ENCODE data around the gene NUP155.
A peak's percentile ranks its signal among the peaks of the same experiment; 100 is the strongest.
"Not testable (repeated sequence)": the region's sequence is repeated elsewhere in the genome, so short reads cannot be mapped to it uniquely, and the experiment has no call there.

Gene NUP155

GRCh38 chr5:37370864-37371726 lies at the start of gene NUP155:
TSS of gene NUP155 (minus strand) at chr5:37371106. CDS start at chr5:37370977, 129 bp downstream.
- H3K36me3 ChIP-seq (ENCODE audit: control insufficient read depth, insufficient read depth, low read length): no peaks in the 10 kb centered on the region
- TF ChIP-seq CTCF (IDR thresholded peaks at IDR 0.05): no peak
- peaks cover 5% of the 10 kb centered on the region for H3K4me1 ChIP-seq
- peaks cover 35% of the 10 kb centered on the region for H3K79me2 ChIP-seq
- H2AFZ ChIP-seq: peak within 1 kb of the TSS; percentile 85
- no peak within 1 kb of the TSS for H3K9ac ChIP-seq
- H3K27me3 ChIP-seq (ENCODE audit: control insufficient read depth, insufficient read depth, low read length): no peaks in the 10 kb centered on the region
- no peaks in the 10 kb centered on the region for H3K9me3 ChIP-seq (ENCODE audit: control insufficient read depth, low read length)
- H3K27ac ChIP-seq: peak within 1 kb of the TSS; percentile 66
- peak within 1 kb of the TSS; percentile 89 for H3K4me2 ChIP-seq (ENCODE audit: low read length)
- peak within 1 kb of the TSS; percentile 72 for H3K4me3 ChIP-seq (ENCODE audit: low read depth, low read length)

GRCh38 chr5:37417347-37417746 lies 46.4 kb upstream of the NUP155 start:
- H3K79me2 ChIP-seq: no peaks in the 10 kb centered on the region
- no peak overlapping the region for H3K4me2 ChIP-seq (ENCODE audit: low read length)
- no peaks in the 10 kb centered on the region for H3K9me3 ChIP-seq (ENCODE audit: control insufficient read depth, low read length)
- no peak for TF ChIP-seq CTCF (IDR thresholded peaks at IDR 0.05)
- no peak overlapping the region for H2AFZ ChIP-seq
- no peaks in the 10 kb centered on the region for H3K36me3 ChIP-seq (ENCODE audit: control insufficient read depth, insufficient read depth, low read length)
- H3K4me3 ChIP-seq (ENCODE audit: low read depth, low read length): no peak overlapping the region
- no peaks in the 10 kb centered on the region for H3K27me3 ChIP-seq (ENCODE audit: control insufficient read depth, insufficient read depth, low read length)
- no peak overlapping the region for H3K27ac ChIP-seq
- no peak overlapping the region for H3K9ac ChIP-seq
- H3K4me1 ChIP-seq: no peaks in the 10 kb centered on the region

GRCh38 chr5:37415456-37415855 lies 44.5 kb upstream of the NUP155 start:
- not testable (repeated sequence) for H3K36me3 ChIP-seq (ENCODE audit: control insufficient read depth, insufficient read depth, low read length); H3K27ac ChIP-seq; H3K9ac ChIP-seq; H3K4me1 ChIP-seq; H3K4me3 ChIP-seq (ENCODE audit: low read depth, low read length); H3K9me3 ChIP-seq (ENCODE audit: control insufficient read depth, low read length); H2AFZ ChIP-seq; H3K4me2 ChIP-seq (ENCODE audit: low read length); H3K79me2 ChIP-seq; H3K27me3 ChIP-seq (ENCODE audit: control insufficient read depth, insufficient read depth, low read length)

GRCh38 chr5:37412515-37412914 lies 41.6 kb upstream of the NUP155 start:
- Histone ChIP-seq H3K79me2 (no peaks in the 10 kb centered on the region), H3K4me3 (ENCODE audit: low read depth, low read length) (no peak overlapping the region), H3K27me3 (ENCODE audit: control insufficient read depth, insufficient read depth, low read length) (no peaks in the 10 kb centered on the region), H3K9me3 (ENCODE audit: control insufficient read depth, low read length) (no peaks in the 10 kb centered on the region), H3K9ac (no peak overlapping the region), H3K4me1 (no peaks in the 10 kb centered on the region), H3K4me2 (ENCODE audit: low read length) (no peak overlapping the region), H3K36me3 (ENCODE audit: control insufficient read depth, insufficient read depth, low read length) (no peaks in the 10 kb centered on the region), H2AFZ (no peak overlapping the region), H3K27ac (no peak overlapping the region)
- TF ChIP-seq CTCF (IDR thresholded peaks at IDR 0.05): no peak

GRCh38 chr5:37400501-37400900 lies 29.6 kb upstream of the NUP155 start:
- no peaks in the 10 kb centered on the region for H3K27me3 ChIP-seq (ENCODE audit: control insufficient read depth, insufficient read depth, low read length)
- no peak overlapping the region for H3K9ac ChIP-seq
- no peak overlapping the region for H2AFZ ChIP-seq
- H3K36me3 ChIP-seq (ENCODE audit: control insufficient read depth, insufficient read depth, low read length): no peaks in the 10 kb centered on the region
- no peaks in the 10 kb centered on the region for H3K9me3 ChIP-seq (ENCODE audit: control insufficient read depth, low read length)
- no peak overlapping the region for H3K4me3 ChIP-seq (ENCODE audit: low read depth, low read length)
- TF ChIP-seq CTCF (IDR thresholded peaks at IDR 0.05): no peak
- H3K27ac ChIP-seq: no peak overlapping the region
- H3K4me2 ChIP-seq (ENCODE audit: low read length): no peak overlapping the region
- H3K79me2 ChIP-seq: no peaks in the 10 kb centered on the region
- no peaks in the 10 kb centered on the region for H3K4me1 ChIP-seq

Data from parathyroid adenoma (tissue), 2 donors.